Measurements from ENCODE around the gene DYNC2H1. TPM values are rescaled to one million over a fixed set of nuclear protein-coding genes. Genes with fewer than 3 reads are reported as not detected.

DYNC2H1 gene
- total RNA-seq, 1 donor from 2014 or later = 16.2 TPM

DNA sequence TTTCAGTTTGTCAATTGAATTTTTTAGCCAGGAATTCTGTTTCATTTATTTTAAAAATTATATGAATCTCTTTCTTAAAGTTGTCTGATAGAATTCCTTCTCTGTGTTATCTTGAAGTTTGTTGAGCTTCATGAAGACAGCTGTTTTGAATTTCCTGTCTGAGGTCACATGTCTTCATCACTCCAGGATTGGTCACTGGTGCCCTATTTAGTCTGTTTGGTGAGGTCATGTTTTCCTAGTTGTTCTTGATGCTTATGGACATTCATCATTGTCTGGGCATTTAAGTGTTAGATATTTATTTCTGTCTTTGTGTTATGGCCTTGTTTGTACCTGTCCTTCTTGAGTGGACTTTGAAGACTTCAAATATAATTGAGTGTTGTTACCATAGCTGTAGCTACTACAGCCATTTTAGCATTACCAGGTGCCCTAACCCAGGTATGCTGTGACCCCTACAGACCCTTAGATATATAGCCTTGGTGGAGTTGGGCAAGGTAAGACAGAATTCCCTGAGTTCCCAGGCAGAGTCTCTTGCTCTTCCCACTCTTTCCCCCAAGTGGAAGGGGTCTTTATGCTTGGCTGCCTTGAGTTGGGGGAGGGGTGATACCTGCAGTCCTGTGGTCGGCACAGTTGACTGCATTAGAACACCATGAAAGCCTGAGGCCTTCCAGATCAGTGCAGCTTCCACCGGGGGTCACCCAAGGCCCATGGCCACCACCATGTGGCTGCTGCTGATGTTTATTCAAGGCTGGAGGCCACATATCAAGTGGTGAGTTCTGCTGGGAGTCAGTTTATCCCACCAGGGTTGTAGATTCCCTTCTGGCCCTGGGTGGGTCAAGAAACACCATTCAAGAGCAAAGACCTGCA lies 229.6 kb downstream of the DYNC2H1 start:
- Histone ChIP-seq H3K9me3 (no peaks in the 10 kb centered on the region), H3K4me1 (no peaks in the 10 kb centered on the region), H3K27ac (no peak overlapping the region), H3K36me3 (no peaks in the 10 kb centered on the region), H3K4me3 (no peak overlapping the region), H3K27me3 (no peaks in the 10 kb centered on the region)
- DNase-seq (no peak), ATAC-seq (peak; percentile 32)
- TF ChIP-seq CTCF (IDR thresholded peaks at IDR 0.05) = no peak
- intact Hi-C loops (cut with DNase I) = no loop called here

- no peak overlapping the region for H3K27ac ChIP-seq
- ATAC-seq (no peak), DNase-seq (no peak)
- H3K4me1 ChIP-seq = no peaks in the 10 kb centered on the region
- H3K4me3 ChIP-seq = no peak overlapping the region
- TF ChIP-seq CTCF (IDR thresholded peaks at IDR 0.05) = no peak
- no peaks in the 10 kb centered on the region for H3K36me3 ChIP-seq
- intact Hi-C loops (cut with DNase I) = no loop called here
- no peaks in the 10 kb centered on the region for H3K9me3 ChIP-seq
- H3K27me3 ChIP-seq = no peaks in the 10 kb centered on the region
Observed at GRCh38 chr11:103339485-103339857, 230.2 kb downstream of the DYNC2H1 start.

- no peak for DNase-seq
- no peak for ATAC-seq
- Histone ChIP-seq H3K36me3 (no peaks in the 10 kb centered on the region), H3K27me3 (no peaks in the 10 kb centered on the region), H3K4me1 (no peaks in the 10 kb centered on the region), H3K4me3 (no peak overlapping the region), H3K27ac (no peak overlapping the region), H3K9me3 (no peaks in the 10 kb centered on the region)
- no peak for TF ChIP-seq CTCF (IDR thresholded peaks at IDR 0.05)
- intact Hi-C loops (cut with DNase I) = no loop called here
Observed at GRCh38 chr11:103340956-103341355, 231.7 kb downstream of the DYNC2H1 start.

DNA sequence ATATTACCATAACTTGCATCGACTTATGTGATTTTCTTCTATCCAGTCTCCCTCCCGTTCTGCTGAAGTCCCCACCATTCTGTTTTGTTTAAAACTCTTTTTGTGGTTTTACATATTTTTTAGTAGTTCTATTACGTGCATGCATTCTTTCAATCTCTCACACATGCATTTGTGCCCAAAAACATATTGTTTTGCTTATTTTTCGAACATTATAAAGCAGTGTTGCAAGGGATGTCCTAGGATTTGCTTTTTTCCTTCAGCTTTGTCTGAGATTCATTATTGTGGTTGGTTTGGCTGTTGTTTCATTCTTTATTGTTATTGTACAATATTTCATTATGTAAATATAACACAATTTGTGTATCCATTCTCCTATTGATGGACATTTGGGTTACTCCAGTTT lies 235.7 kb downstream of the DYNC2H1 start:
- Histone ChIP-seq H3K4me3 (no peak overlapping the region), H3K27ac (no peak overlapping the region), H3K4me1 (no peaks in the 10 kb centered on the region), H3K9me3 (no peaks in the 10 kb centered on the region), H3K27me3 (no peaks in the 10 kb centered on the region), H3K36me3 (no peaks in the 10 kb centered on the region)
- no peak for ATAC-seq
- no peak for DNase-seq
- intact Hi-C loops (cut with DNase I) = no loop called here
- no peak for TF ChIP-seq CTCF (IDR thresholded peaks at IDR 0.05)

DNA sequence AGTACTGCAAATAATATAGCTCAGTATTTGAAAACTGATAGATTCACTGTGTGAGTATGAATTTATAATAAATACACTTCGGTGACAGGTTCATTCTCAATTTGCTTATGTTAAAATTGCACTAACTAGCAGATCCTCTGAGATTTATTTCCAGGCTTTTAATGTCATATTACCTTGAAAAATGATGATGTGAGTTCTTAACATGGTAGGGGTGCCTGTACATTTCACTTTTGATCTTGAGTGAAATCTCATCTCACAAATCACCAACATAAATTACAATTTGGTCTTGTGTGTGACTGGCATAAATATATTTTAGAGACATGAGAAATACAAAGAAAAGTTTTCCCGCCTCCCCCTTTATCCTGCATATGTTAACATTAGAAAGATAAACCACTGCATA lies 240.4 kb downstream of the DYNC2H1 start:
- H3K36me3 ChIP-seq = no peaks in the 10 kb centered on the region
- no peak for ATAC-seq
- DNase-seq = no peak
- TF ChIP-seq CTCF (IDR thresholded peaks at IDR 0.05) = no peak
- H3K27me3 ChIP-seq = no peaks in the 10 kb centered on the region
- no peak overlapping the region for H3K4me3 ChIP-seq
- H3K27ac ChIP-seq = no peak overlapping the region
- intact Hi-C loops (cut with DNase I) = no loop called here
- no peaks in the 10 kb centered on the region for H3K9me3 ChIP-seq
- H3K4me1 ChIP-seq = no peaks in the 10 kb centered on the region
